ENCODE measurements around the gene NCOA6. TPM values are rescaled to one million over a fixed set of nuclear protein-coding genes. Genes with fewer than 3 reads are reported as not detected.
"Not testable (repeated sequence)": the region's sequence is repeated elsewhere in the genome, so short reads cannot be mapped to it uniquely, and the experiment has no call there.

Gene NCOA6
- total RNA-seq, 1 donor from 2014 or later = 16.0 TPM

DNA sequence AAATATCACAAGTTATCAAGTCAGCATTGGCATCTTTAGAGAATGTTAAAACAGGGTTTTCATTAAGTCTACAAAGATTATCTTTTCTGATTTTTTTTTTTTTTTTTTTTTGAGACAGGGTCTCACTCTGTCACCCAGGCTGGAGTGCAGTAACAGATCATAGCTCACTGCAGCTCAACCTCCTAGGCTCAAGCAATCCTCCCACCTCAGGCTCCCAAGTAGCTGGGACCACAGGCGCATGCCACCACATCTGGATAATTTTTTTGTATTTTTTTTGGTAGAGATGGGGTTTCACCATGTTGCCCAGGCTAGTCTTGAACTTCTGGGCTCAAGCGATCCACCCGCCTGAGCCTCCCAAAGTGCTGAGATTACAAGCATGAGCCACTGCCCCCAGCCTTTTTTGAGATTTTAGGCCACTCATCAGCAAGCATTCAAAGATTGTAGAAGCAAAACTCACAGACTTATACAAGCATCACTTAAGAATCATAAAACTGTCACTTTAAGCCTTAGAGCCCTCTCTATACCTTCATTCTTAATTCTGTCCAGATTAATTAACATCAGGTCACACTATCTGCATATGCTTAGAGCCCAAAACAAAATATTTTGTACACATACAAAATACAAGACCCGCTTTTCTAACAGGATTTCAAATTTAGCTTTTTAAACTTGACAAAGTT, 32.6 kb downstream of the NCOA6 start:
- intact Hi-C loops (cut with DNase I) = no loop called here
- no peak for ATAC-seq
- no peak for DNase-seq (ENCODE audit: missing footprints)

DNA sequence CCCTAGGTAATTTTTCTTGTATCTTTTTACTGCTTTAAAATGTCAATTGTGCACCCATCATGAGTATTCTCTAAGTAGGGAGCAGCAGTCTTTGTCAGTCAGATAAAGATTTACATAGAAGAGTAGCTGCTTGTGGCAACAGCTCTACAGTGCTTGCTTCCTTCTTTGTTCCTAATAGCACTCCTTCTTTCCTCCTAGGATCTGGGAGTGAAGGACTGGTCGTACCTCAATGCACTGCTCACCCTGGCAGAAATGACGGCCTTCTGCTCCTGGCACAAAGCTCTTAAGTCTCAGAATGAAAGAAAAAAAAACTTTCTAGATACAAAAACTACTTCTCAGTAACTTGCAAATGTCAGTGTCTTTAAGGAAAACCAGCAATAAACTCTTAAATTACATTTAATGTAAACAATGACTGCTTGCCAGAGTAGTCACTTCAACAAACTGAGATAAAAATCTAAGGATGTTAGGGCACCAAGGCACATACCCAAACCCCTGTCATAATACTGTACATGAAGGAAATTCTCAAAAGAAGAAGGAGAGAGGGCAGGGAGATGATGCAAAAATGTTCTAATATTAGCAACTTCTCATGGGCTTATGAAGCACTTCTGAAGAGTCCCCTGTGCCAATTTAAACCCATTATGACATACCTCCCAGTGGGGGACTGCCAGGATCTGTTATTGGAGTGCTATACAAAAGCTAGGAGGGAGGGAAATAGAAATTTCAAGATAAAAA, 34.0 kb downstream of the NCOA6 start:
- intact Hi-C loops (cut with DNase I) = no loop called here
- ATAC-seq (peak; percentile 84), DNase-seq (ENCODE audit: missing footprints) (no peak)

DNA sequence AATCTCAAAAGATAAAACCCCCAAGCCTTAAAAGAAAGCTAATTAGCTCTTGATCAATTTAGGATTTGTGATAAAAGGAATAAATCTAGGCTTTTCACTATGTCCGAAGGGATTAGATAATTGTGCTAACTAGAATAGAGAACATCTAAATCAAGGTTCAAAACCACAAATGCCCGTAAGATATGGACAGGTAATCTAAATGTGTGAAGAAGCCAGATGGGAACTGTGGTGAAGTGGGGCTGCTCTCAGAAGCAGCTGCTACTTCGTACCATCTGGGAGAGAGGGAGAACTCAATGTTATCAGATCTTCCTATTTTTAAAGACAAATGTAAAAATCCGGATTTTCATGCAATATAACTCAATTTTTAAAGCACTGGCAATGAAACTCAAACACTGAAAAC, 44.2 kb downstream of the NCOA6 start:
- intact Hi-C loops (cut with DNase I) = no loop called here

DNA sequence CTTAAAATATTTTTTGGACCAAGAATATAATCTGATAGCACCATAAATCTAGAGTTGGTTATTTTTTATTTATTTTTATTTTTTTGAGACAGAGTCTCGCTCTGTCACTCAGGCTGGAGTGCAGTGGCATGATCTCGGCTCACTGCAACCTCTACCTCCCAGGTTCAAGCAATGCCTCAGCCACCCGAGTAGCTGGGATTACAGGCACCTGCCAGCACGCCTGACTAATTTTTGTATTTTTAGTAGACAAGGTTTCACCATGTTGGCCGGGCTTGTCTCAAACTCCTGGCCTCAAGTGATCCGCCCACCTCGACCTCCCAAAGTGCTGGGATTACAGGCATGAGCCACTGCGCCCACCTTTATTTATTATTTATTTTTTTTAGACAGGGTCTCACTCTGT, 45.2 kb downstream of the NCOA6 start:
- not testable (repeated sequence) for ATAC-seq; DNase-seq (ENCODE audit: missing footprints)

More for the DNA sequence above, 44.2 kb downstream of the NCOA6 start:
- DNase-seq (ENCODE audit: missing footprints) (no peak), ATAC-seq (no peak)

DNA sequence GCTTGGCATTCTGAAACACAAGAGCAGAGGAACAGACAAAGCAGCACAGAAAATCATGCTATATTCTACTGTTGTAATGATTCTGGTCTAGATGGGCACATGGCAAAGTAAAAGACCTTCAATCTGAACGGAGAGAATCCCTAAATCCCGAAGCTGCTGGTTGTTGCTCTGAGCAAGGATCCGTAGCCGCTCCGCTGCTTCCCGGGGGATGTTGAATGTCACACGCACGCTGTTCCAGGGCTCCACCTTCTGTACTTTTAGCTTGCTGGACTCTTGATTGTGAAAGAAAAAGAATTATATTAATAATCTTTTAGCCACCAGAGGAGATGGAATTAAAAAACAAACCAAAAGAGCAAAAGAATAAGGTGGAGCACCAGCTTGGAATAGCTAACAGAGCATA, 49.3 kb downstream of the NCOA6 start:
- DNase-seq (ENCODE audit: missing footprints) = no peak
- intact Hi-C loops (cut with DNase I) = no loop called here
- ATAC-seq = no peak

More for the DNA sequence above, 45.2 kb downstream of the NCOA6 start:
- intact Hi-C loops (cut with DNase I) = not testable (repeated sequence)

DNA sequence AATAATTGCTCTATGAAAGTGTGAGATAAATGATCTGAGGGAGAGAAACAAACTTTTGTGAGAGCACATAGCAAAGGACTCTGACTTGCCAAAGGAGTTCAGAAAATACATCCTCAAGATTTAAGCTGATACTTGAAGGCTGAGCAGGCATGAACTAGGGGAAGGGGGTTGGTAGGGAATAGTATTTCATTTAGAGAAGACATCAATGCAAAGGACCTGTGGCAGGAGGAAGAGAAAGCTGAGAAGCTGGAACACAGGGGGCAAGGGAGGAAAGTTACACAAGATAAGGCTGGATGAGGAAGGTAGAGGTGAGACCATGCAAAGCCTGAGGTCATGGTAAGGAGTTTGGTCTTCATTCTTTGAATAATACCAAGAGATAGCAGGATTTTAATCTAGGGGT, 50.6 kb downstream of the NCOA6 start:
- ATAC-seq = no peak
- intact Hi-C loops (cut with DNase I) = no loop called here
- DNase-seq (ENCODE audit: missing footprints) = no peak

DNA sequence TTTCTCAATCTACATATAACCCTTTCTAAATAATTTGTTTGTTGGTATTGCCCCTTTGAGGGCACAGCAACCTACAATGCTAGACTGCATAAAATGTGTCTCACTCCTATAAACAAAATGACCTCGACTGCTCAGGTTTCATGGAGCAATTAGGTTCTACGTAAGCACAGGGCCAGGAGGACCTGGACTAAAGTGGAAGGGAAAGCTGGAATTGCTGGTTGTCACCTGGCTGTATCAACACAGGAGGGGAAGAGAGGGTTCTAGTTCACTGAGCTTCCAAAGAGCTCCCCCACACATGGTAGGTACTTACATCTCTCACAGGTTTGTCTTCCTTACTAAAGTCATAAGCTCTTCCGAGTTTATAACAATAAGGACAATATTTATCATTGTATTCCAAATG, 51.0 kb downstream of the NCOA6 start:
- ATAC-seq = no peak
- intact Hi-C loops (cut with DNase I) = no loop called here
- DNase-seq (ENCODE audit: missing footprints) = no peak

DNA sequence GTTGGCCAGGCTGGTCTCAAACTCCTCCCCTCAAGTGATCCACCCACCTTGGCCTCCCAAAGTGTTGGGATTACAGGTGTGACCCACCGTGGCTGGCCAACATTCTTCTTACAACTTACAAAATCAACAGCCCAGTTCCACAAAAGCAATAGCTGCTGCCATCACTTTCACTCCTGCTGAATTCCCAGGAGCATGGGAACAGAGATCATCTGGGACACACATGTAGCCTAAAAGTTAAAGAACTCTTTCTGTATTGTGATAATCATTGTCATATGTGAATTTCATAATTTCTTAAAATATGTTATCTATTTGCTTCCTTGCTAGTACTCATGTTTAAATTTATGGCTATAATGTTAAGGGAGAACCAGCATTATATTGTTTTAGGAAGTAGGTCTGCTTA, 51.7 kb downstream of the NCOA6 start:
- ATAC-seq = no peak
- DNase-seq (ENCODE audit: missing footprints) = no peak
- intact Hi-C loops (cut with DNase I) = no loop called here

DNA sequence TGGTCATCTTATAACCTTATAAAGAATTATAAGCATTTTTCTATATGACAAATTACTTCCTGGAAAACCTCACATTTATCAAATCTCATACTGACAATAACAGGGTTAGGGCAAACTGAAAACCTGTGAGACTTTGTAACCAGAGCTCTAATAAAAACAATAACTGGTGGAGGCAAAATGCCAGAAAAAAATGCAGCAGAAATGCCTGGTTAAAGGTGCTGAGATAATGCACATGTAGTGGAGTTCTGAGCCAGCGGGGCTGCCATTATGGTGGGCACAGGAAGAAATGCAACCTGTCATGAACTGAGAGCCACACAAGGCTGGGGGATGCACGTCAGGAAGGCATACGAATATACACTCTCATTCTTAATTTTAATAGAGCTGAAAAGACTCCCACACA, 53.0 kb downstream of the NCOA6 start:
- DNase-seq (ENCODE audit: missing footprints) (no peak), ATAC-seq (no peak)
- intact Hi-C loops (cut with DNase I) = no loop called here

DNA sequence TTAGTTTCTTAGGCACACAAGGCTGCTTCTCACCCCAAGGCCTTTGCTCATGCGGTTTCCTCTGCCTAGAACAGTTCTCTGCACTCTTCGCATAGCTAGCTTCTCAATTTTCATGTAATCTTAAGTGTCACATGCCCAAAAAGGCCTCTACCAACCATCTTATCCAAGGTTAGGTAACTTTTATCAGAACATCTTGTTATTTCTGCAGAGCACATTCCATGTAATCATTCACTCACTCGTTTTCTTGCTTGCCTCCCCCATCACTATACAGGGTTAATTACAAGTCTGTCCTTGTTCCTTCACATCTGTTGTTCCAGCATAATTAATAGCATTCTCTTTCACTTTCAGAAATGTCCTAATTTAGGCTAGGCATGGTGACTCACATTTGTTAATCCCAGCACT, 53.8 kb downstream of the NCOA6 start:
- ATAC-seq = no peak
- DNase-seq (ENCODE audit: missing footprints) = no peak
- intact Hi-C loops (cut with DNase I) = no loop called here

DNA sequence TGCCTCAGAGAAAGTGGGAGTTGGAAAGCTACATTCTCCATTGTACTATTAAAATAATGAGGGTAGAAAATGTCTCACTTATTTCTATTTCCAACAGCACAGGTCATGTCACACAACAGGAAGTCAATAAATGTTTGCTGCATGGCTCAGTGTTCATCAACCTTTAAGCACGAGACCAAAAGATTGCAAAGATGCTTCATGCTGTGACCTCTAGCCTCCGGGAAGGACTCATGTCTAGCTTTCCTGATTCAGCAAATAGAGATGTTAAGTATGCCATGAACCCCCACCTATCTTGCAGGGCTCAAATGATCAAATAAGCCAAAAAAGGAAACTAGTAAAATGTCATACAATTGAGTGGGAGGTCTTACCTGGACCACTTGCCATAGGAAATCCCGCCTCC, 57.4 kb downstream of the NCOA6 start:
- no peak for DNase-seq (ENCODE audit: missing footprints)
- intact Hi-C loops (cut with DNase I) = no loop called here
- no peak for ATAC-seq

DNA sequence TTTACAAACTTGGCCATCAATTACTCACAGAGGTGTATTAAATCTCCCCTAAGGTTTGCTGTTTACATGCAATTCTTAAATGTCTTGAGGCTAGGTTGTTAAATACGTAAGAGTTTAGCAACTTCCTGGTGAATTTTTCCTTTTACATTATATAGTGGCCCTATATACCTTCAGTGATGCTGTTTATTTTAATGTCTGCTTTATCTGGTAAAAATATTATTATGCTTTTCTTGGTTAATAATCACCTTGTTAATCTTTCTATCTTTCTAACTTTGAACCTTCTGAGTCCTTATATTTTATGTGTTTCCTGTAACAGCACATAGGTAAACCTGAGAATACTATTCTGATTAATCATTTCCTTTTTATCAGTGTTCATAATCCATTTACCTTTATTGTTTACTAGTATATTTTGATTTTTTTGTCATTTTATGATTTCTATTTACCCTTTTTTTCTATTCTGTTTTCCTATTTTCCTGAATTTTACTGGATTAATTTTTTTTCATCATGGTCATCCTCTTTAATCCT, 63.4 kb downstream of the NCOA6 start:
- ATAC-seq (no peak), DNase-seq (ENCODE audit: missing footprints) (no peak)
- intact Hi-C loops (cut with DNase I) = no loop called here

DNA sequence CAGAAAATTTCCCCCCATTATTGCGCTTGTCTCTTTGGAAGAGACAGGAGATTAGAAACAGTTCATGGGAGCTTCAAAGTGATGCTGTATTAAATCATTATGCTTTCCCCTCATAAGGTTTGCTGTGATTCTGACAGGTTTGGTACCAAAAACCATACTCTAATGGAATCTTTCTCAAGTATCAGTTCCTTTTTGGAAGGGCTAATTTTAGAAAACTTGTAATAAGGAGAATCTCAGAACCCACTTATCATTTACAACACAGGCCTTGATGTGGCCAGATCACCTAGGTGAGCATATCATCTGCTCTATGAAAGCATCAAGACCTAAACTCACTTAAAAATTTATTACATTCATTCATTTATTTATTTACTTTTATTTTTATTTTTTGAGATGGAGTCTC, 70.1 kb downstream of the NCOA6 start:
- DNase-seq (ENCODE audit: missing footprints) (no peak), ATAC-seq (no peak)
- intact Hi-C loops (cut with DNase I) = no loop called here

DNA sequence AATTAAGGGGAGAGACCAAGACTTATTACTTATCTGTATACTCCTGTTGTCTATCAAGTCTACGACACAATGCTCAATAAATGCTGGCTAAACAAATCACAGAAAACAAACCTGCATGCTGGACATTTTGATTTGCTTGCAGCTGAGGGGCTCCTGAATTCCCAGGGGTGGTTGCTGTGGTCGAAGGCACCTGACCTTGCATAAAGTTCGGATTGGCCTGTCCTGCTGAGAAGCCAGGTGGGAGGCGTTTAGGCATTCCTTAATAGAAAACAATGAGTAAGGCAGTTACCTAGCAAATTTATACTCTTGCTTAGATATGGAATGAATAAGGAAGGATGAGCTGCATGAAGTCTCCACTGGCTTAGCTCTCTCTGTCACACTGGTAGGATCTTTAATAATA, 70.8 kb downstream of the NCOA6 start:
- DNase-seq (ENCODE audit: missing footprints) = no peak
- ATAC-seq = no peak
- intact Hi-C loops (cut with DNase I) = loop anchor here (5.0 kb wide), 1 partner anchor 177 kb away; no protein-coding TSS in a partner anchor

DNA sequence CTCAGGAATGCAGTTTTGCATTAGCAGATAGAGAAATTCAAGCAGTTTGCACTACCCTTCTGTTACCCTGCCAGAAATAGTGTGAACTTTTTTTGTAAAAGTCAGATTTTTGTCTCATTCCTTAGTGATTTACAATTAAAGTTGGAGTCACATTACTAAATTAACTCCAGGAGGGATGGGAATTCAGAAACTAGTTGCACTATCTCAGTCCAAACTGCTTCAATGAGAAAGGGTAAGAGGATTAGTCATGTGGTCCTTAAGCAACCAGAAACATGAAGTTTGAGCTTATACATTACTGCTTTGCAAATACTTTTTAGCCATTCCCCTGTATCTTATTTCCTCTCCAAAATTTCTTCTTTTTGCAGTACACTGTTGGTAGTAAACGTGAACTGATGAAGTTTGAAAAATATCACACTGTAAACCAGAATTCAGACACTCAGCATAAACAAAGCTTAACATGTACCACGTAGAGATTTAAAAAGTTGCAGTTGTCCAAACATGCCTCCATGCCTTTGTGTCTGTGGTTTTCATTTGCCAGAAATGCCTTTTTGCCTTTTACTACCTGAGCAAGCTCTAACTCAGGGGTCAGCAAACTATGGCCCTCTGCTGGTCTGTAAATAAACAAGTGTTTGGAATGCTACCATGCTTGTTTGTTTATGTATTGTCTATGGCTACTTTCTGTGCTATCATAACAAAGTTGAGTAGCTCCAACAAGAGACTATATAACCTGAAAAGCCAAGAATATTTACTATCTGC, 71.6 kb downstream of the NCOA6 start:
- ATAC-seq = no peak
- intact Hi-C loops (cut with DNase I) = loop anchor here (5.0 kb wide), 1 partner anchor 177 kb away; no protein-coding TSS in a partner anchor
- DNase-seq (ENCODE audit: missing footprints) = no peak

DNA sequence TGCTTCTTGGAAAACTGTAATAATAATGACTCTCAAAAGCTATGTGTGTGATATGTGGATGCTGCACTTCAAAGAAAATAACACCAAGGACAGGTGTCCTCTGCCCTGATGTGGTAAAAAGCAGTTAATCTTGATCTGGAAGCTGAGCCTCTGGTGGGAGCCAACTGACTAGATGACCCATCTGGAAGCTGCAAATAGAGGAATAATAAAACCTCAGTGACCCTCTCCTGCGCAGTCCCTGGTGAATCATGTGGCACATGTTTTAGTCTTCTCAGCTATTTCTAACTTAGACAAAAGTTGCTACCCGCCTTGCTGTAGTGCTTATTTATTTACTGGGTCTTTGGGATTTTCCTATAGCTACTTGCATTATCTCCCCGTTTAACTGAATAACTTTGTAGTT, 74.0 kb downstream of the NCOA6 start:
- intact Hi-C loops (cut with DNase I) = loop anchor here (5.0 kb wide), 1 partner anchor 174 kb away; no protein-coding TSS in a partner anchor
- DNase-seq (ENCODE audit: missing footprints) = no peak
- no peak for ATAC-seq

DNA sequence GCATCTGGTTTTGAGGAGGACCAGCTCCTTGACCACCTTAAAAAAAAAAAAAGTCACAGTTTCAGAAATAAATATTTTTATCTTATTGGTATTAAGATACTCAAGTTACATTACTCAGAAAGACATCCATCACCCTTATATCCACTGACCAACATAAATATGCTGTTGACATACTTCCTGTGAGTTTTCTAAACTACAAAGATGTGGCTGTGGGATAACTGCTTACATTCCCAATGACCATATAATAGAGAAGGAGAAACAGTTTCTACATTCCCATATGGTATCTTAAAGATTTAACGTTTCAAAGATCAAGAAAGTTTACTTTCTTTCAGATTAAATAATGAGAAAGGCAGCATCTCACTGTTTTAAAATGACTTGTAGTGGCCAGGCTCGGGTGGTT, 75.0 kb downstream of the NCOA6 start:
- intact Hi-C loops (cut with DNase I) = loop anchor here (5.0 kb wide), 1 partner anchor 173 kb away; no protein-coding TSS in a partner anchor
- ATAC-seq (no peak), DNase-seq (ENCODE audit: missing footprints) (no peak)

DNA sequence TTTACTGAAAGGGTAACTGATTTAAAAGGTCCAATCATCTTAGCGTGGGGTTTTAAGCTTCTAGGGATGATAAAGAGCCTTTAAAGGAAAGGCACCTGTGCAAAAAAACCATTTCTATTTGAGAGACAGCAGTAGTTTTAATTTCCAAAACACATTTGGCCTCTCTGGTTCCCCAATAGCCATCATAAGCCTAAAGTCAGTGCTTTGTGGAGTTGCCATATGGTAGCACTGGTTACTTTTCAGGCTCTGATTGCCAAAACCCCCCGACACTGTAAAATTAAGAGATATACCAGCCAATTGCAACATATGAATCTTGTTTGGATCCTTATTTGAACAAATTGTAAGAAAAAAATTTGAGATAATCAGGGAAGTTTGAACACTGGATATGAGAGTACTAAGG, 76.7 kb downstream of the NCOA6 start:
- intact Hi-C loops (cut with DNase I) = no loop called here
- DNase-seq (ENCODE audit: missing footprints) (no peak), ATAC-seq (no peak)

DNA sequence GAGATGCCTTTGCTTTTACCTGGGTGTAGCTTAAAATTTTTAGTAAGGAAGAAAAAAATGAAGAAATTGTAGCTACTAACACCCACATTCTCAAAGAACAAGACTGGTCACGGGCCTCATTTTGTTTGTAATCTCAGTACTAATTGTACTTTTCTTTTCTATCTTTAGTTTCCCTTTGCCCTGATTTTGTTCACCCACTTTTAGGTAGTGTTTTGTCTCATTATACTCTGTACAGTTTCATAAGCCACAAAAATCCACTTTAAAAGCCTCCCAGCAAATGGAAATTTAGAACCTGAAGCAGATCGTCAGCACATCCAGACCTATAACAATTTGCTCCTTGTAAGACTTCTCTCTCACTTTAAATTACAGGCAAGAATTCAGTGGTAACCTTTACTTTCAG, 78.0 kb downstream of the NCOA6 start:
- no peak for DNase-seq (ENCODE audit: missing footprints)
- intact Hi-C loops (cut with DNase I) = no loop called here
- ATAC-seq = no peak

Data from Right ventricle myocardium inferior (tissue), 1 donor.